ENCODE measurements around the gene CD6. TPM values are rescaled to one million over a fixed set of nuclear protein-coding genes. Genes with fewer than 3 reads are reported as not detected.

The CD6 gene, protein sequence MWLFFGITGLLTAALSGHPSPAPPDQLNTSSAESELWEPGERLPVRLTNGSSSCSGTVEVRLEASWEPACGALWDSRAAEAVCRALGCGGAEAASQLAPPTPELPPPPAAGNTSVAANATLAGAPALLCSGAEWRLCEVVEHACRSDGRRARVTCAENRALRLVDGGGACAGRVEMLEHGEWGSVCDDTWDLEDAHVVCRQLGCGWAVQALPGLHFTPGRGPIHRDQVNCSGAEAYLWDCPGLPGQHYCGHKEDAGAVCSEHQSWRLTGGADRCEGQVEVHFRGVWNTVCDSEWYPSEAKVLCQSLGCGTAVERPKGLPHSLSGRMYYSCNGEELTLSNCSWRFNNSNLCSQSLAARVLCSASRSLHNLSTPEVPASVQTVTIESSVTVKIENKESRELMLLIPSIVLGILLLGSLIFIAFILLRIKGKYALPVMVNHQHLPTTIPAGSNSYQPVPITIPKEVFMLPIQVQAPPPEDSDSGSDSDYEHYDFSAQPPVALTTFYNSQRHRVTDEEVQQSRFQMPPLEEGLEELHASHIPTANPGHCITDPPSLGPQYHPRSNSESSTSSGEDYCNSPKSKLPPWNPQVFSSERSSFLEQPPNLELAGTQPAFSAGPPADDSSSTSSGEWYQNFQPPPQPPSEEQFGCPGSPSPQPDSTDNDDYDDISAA
- not detected in 2 replicates for total RNA-seq (2014; rRNA removed; shearing (Covaris generic))

DNA sequence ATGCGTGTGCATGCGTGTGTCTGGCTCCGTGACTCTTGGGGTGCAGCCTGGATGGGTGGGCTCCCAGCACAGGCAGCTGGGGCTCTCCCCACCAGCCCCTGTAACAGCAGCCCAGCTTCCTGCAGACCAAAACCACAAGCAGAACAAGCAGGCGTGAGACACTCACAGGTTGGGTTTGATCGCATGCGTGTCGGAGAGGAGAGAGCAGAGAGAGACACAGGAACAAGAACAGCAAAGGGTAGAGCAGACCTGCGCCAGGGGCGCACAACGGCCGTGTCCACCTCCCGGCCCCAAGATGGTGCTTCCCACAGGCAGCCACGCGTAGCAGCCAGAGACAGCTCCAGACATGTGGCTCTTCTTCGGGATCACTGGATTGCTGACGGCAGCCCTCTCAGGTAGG, at the start of gene CD6:
Gene CD6 (plus strand): TSS at position 161 of the 400 bp plus-strand sequence. CDS start 186 bp downstream, at position 347.
- H3K4me3 ChIP-seq: no peak within 1 kb of the TSS
- no peaks in the 10 kb centered on the region for H3K36me3 ChIP-seq
- DNase-seq: no peak
- H3K9me3 ChIP-seq (replicated peaks): no peaks in the 10 kb centered on the region
- H3K4me1 ChIP-seq: peaks cover 3% of the 10 kb centered on the region; the same call in 1 of the 2 replicates
- no peak within 1 kb of the TSS for H3K27ac ChIP-seq
- 0 out of 2 replicates have a peak, but pooled peaks cover 2% of the 10 kb centered on the region for H3K27me3 ChIP-seq

GRCh38 chr11:60921777-60922335, 49.6 kb upstream of the CD6 start:
- DNase-seq: no peak
- H3K4me3 ChIP-seq: no peak overlapping the region
- H3K27ac ChIP-seq: no peak overlapping the region
- no peaks in the 10 kb centered on the region for H3K9me3 ChIP-seq (replicated peaks)
- peaks cover 16% of the 10 kb centered on the region; the same call in 1 of the 2 replicates for H3K36me3 ChIP-seq
- H3K27me3 ChIP-seq: no peaks in the 10 kb centered on the region
- peaks cover 11% of the 10 kb centered on the region; the same call in 1 of the 2 replicates for H3K4me1 ChIP-seq

DNA sequence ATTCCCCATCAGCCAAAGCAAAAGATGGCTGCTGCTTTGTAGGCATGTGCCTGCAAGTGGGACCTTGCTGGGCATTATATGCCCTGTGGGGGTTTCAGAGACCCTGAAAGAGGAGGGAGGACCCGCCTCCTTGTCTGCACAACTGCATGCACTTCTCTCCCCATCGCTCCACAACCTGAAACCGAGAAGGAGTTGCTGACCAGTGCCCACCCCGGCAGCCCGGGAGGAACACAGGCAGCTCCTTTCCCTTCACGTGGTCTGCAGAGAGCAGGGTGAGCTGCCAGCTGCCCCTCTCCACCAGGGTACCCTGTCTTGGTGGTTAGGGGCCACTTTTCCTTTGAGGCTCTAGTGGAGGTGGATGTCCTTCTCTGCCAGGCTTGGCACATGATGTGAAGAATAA, 48.6 kb upstream of the CD6 start:
- Histone ChIP-seq H3K4me3 (no peak overlapping the region), H3K36me3 (peaks cover 16% of the 10 kb centered on the region; the same call in 1 of the 2 replicates), H3K27me3 (no peaks in the 10 kb centered on the region), H3K4me1 (peaks cover 11% of the 10 kb centered on the region; the same call in 1 of the 2 replicates), H3K9me3 (replicated peaks) (no peaks in the 10 kb centered on the region), H3K27ac (no peak overlapping the region)
- DNase-seq: no peak

GRCh38 chr11:60923326-60923725, 48.2 kb upstream of the CD6 start:
- Histone ChIP-seq H3K36me3 (peaks cover 20% of the 10 kb centered on the region; the same call in 1 of the 2 replicates), H3K27me3 (no peaks in the 10 kb centered on the region), H3K4me3 (no peak overlapping the region), H3K27ac (no peak overlapping the region), H3K4me1 (peaks cover 11% of the 10 kb centered on the region; the same call in 1 of the 2 replicates), H3K9me3 (replicated peaks) (no peaks in the 10 kb centered on the region)
- no peak for DNase-seq

GRCh38 chr11:60923800-60924109, 47.7 kb upstream of the CD6 start:
- DNase-seq: no peak
- peak overlapping the region; percentile 95 for H3K4me3 ChIP-seq

GRCh38 chr11:60924110-60924905, 47.2 kb upstream of the CD6 start, which contains the start of gene TMEM132A:
TMEM132A (plus strand) TSS chr11:60924460; CDS start chr11:60924634, 174 bp downstream.
- Histone ChIP-seq H3K36me3 (peaks cover 19% of the 10 kb centered on the region; the same call in 1 of the 2 replicates), H3K9me3 (replicated peaks) (no peaks in the 10 kb centered on the region), H3K4me1 (peaks cover 11% of the 10 kb centered on the region; the same call in 1 of the 2 replicates), H3K27me3 (no peaks in the 10 kb centered on the region), H3K27ac (peak within 1 kb of the TSS; percentile 43), H3K4me3 (peak within 1 kb of the TSS; percentile 95)
- DNase-seq: peak; percentile 80 to 81

More at GRCh38 chr11:60923800-60924109, 47.7 kb upstream of the CD6 start:
- H3K27ac ChIP-seq: no peak overlapping the region
- no peaks in the 10 kb centered on the region for H3K27me3 ChIP-seq
- H3K4me1 ChIP-seq: peaks cover 11% of the 10 kb centered on the region; the same call in 1 of the 2 replicates
- peaks cover 20% of the 10 kb centered on the region; the same call in 1 of the 2 replicates for H3K36me3 ChIP-seq
- no peaks in the 10 kb centered on the region for H3K9me3 ChIP-seq (replicated peaks)

DNA sequence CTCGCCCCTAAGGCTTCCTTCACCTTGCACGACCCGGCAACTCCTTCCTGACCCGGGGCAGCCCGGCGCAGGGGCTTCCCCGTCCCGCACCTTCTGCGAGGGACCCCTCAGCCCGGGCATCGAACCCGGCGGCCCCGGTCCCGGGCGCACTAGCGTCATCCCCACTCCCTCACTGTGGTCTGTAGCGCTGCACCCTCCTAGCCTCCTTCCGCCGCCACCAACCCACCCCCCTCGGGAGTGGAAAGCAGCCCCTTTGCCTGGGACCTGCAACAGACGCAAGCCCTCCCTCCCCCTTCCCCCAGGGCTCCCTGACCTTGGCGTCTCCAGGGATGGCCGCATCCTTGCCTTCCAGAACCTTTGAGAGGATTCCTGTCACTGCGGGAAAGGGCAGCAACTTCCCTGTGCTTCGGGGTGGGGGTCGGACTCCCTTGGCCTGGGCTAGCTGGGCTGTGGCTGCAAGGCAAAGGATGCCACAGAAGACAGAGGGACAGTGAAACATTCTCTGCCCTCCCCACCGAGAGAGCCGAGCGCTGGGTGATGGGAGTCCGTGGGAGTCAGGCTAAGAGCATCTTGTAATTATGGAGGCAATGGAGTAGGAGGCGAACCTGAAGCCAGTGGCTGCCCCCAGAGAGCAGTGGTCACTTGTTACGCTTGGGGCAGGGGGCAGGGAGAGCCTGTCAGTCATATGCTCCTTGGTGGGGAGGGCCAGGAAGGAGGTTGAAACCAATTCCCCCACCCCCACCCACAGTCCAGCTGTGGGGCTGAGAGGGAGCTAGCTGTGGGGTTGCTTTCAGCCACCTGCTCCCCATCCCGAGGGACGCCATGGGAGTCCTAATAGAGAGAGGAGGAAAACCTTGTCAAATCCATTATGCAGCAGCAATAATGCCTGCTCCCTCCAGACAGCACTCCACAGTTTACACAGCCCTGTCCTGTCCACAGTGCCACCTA, 46.3 kb upstream of the CD6 start:
- Histone ChIP-seq H3K36me3 (peaks cover 10% of the 10 kb centered on the region; the same call in 1 of the 2 replicates), H3K27ac (peak overlapping the region; percentile 43)
- peak; percentile 26 to 48 for DNase-seq

DNA sequence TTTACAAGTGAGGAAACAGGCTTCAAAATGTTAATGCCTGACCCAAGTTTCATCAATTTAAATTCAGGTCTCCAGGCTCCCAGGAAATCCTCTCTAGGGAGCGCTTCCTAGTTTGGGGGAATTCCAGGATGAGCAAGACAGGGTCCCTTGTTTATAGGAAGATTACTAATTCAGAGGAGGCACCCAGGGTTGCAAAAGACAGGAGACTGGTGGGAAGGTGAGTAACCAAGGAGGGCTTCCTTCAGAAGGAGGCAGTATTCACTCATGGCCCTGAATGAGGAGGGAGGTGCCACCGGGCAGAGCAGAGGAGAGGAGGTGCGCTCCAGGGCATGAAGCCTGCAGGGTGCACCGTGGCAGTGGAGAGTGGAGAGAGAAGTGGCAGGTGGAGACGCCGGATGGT, 45.6 kb upstream of the CD6 start:
- H3K4me3 ChIP-seq: peak overlapping the region; percentile 95; the same call in 1 of the 2 replicates
- H3K4me1 ChIP-seq: peaks cover 11% of the 10 kb centered on the region; the same call in 1 of the 2 replicates
- peaks cover 7% of the 10 kb centered on the region; the same call in 1 of the 2 replicates for H3K36me3 ChIP-seq
- no peaks in the 10 kb centered on the region for H3K9me3 ChIP-seq (replicated peaks)
- DNase-seq: no peak
- H3K27me3 ChIP-seq: no peaks in the 10 kb centered on the region
- no peak overlapping the region for H3K27ac ChIP-seq

More for the DNA sequence above, 46.3 kb upstream of the CD6 start:
- Histone ChIP-seq H3K4me1 (peaks cover 11% of the 10 kb centered on the region; the same call in 1 of the 2 replicates), H3K9me3 (replicated peaks) (no peaks in the 10 kb centered on the region), H3K27me3 (no peaks in the 10 kb centered on the region), H3K4me3 (peak overlapping the region; percentile 95)

GRCh38 chr11:60926500-60926899, 45.0 kb upstream of the CD6 start:
- no peak for DNase-seq
- H3K27me3 ChIP-seq: no peaks in the 10 kb centered on the region
- peaks cover 11% of the 10 kb centered on the region; the same call in 1 of the 2 replicates for H3K4me1 ChIP-seq
- H3K36me3 ChIP-seq: peaks cover 10% of the 10 kb centered on the region; the same call in 1 of the 2 replicates
- no peaks in the 10 kb centered on the region for H3K9me3 ChIP-seq (replicated peaks)
- H3K4me3 ChIP-seq: no peak overlapping the region
- no peak overlapping the region for H3K27ac ChIP-seq

DNA sequence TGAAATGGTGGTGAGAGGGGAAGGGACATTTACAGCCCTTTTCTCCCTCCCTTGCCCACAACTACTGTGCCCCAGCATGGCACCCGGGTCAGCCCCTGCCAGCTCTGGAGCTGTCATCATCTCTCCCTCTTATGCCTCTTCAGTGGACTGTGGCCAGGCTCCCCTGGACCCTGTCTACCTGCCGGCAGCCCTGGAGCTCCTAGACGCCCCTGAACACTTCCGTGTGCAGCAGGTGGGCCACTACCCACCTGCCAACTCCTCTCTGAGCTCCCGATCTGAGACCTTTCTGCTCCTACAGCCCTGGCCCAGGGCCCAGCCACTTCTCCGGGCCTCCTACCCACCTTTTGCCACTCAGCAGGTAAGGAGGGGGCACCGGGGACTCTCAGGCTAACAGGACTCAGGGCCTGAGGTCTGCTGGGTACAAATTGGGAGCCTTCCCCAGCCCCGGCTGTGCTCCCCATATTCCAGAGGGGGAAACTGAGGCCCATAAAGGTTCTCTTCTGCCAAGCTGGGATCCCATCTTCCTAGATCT, 44.4 kb upstream of the CD6 start:
- H3K9me3 ChIP-seq (replicated peaks): no peaks in the 10 kb centered on the region
- H3K27ac ChIP-seq: no peak overlapping the region
- no peak for DNase-seq
- no peaks in the 10 kb centered on the region for H3K27me3 ChIP-seq
- no peak overlapping the region for H3K4me3 ChIP-seq
- peaks cover 10% of the 10 kb centered on the region; the same call in 1 of the 2 replicates for H3K36me3 ChIP-seq
- H3K4me1 ChIP-seq: peaks cover 11% of the 10 kb centered on the region; the same call in 1 of the 2 replicates

DNA sequence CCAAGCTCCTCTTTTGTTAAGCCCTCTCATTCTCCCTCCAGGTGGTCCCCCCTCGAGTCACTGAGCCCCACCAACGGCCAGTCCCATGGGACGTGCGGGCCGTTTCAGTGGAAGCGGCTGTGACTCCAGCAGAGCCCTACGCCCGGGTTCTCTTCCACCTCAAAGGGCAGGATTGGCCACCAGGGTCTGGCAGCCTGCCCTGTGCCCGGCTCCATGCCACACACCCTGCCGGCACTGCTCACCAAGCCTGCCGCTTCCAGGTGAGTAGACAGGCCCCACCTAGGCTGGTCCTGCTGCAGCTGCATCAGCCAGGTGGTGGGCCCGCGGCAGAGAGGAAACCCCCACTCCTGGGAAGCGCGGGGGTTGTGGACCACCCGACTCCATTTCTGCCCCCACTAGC, 43.9 kb upstream of the CD6 start:
- peaks cover 7% of the 10 kb centered on the region; the same call in 1 of the 2 replicates for H3K36me3 ChIP-seq
- no peak for DNase-seq

DNA sequence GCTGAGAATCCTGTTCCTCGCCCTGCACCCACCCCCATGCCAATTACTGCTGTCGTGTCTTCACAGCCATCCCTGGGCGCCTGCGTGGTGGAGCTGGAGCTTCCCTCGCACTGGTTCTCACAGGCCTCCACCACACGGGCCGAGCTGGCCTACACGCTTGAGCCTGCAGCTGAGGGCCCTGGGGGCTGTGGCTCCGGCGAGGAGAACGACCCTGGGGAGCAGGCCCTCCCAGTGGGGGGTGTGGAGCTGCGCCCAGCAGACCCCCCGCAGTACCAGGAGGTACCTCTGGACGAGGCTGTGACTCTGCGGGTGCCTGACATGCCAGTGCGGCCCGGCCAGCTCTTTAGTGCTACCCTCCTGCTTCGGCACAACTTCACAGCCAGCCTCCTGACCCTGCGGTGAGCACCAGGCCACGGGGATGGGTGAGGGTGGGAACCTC, 42.9 kb upstream of the CD6 start:
- DNase-seq: no peak
- no peak overlapping the region for H3K4me3 ChIP-seq

More for the DNA sequence above, 43.9 kb upstream of the CD6 start:
- Histone ChIP-seq H3K4me1 (peaks cover 11% of the 10 kb centered on the region; the same call in 1 of the 2 replicates), H3K4me3 (no peak overlapping the region), H3K9me3 (replicated peaks) (no peaks in the 10 kb centered on the region), H3K27ac (no peak overlapping the region), H3K27me3 (no peaks in the 10 kb centered on the region)

More for the DNA sequence above, 42.9 kb upstream of the CD6 start:
- Histone ChIP-seq H3K9me3 (replicated peaks) (no peaks in the 10 kb centered on the region), H3K36me3 (peaks cover 7% of the 10 kb centered on the region; the same call in 1 of the 2 replicates), H3K27ac (no peak overlapping the region), H3K27me3 (no peaks in the 10 kb centered on the region), H3K4me1 (peaks cover 11% of the 10 kb centered on the region; the same call in 1 of the 2 replicates)
